C4-2B (cell line): ENCODE measurements around the gene NR3C1.

Source experiments
- H3K27ac ChIP-seq: fragments of 450-650 bp; 2 replicates; pipeline ENCODE4 v1.5.1; 2017
- CTCF ChIP-seq: fragments of 450-650 bp; conservative IDR thresholded peaks from 2 replicates; pipeline ENCODE4 v1.5.1; 2017; ENCODE audit warnings: mild to moderate bottlenecking
- ZFX ChIP-seq: fragments of 450-650 bp; IDR thresholded peaks from 2 replicates; pipeline ENCODE4 v1.6.1; 2017

The NR3C1 gene

GRCh38 chr5:143406408-143406807 lies 2.9 kb upstream of the NR3C1 start:
- TF ChIP-seq ZFX (no peak), CTCF (no peak)
- no peak overlapping the region for H3K27ac ChIP-seq

- no peak overlapping the region for H3K27ac ChIP-seq
- TF ChIP-seq ZFX (no peak), CTCF (no peak)
These were observed 2.3 kb upstream of the NR3C1 start for GRCh38 chr5:143405849-143406098.

GRCh38 chr5:143405063-143405848 lies 1.8 kb upstream of the NR3C1 start:
- TF ChIP-seq ZFX (no peak), CTCF (no peak)
- H3K27ac ChIP-seq, result no peak overlapping the region

GRCh38 chr5:143404416-143405062 lies 1.1 kb upstream of the NR3C1 start:
- H3K27ac ChIP-seq, result no peak overlapping the region
- TF ChIP-seq ZFX (no peak), CTCF (no peak)

- no peak for TF ChIP-seq CTCF
- TF ChIP-seq ZFX, result no peak
- no peak overlapping the region for H3K27ac ChIP-seq
These were observed 223 bp downstream of the NR3C1 start for GRCh38 chr5:143403334-143403592.

- TF ChIP-seq CTCF (no peak), ZFX (no peak)
- H3K27ac ChIP-seq, result no peak overlapping the region
These were observed 743 bp downstream of the NR3C1 start for GRCh38 chr5:143402553-143403333.

- H3K27ac ChIP-seq, result no peak overlapping the region
- TF ChIP-seq ZFX (no peak), CTCF (no peak)
These were observed 1.4 kb downstream of the NR3C1 start for GRCh38 chr5:143402017-143402552.
